Astrocyte (in vitro differentiated cells and primary cell): ENCODE data around the gene PRKAG2. TPM values are rescaled to one million over a fixed set of nuclear protein-coding genes. Genes with fewer than 3 reads are reported as not detected.

Experiments used
- DNase-seq: peaks from one replicate; pipeline ENCODE4 v3.0.0-alpha.2; 2010; ENCODE audit warnings: low read depth
- FAIRE-seq: peaks from 2 replicates; lab custom pipeline; 2011; peaks lifted over from hg19 to GRCh38; lab: Jason Lieb, UNC
- H2AFZ ChIP-seq: 2 replicates; pipeline ENCODE4 v1.6.0; 2012; ENCODE audit warnings: low read depth, low read length, inconsistent platforms
- H3K27ac ChIP-seq: 2 replicates; pipeline ENCODE4 v1.5.1; 2011; ENCODE audit warnings: low read depth, low read length, inconsistent platforms
- H3K27me3 ChIP-seq: 2 replicates; pipeline ENCODE4 v1.6.0; 2011; ENCODE audit warnings: low read length, inconsistent platforms; ENCODE audit not compliant: insufficient read depth
- H3K36me3 ChIP-seq: 2 replicates; pipeline ENCODE4 v1.5.1; 2011; ENCODE audit warnings: low read length, inconsistent platforms; ENCODE audit not compliant: insufficient read depth
- H3K4me1 ChIP-seq: 2 replicates; pipeline ENCODE4 v1.5.1; 2011; ENCODE audit warnings: low read length, inconsistent platforms; ENCODE audit not compliant: insufficient read depth
- H3K4me2 ChIP-seq: 2 replicates; pipeline ENCODE4 v1.6.0; 2012; ENCODE audit warnings: low read length, inconsistent platforms
- H3K4me3 ChIP-seq: 2 replicates; pipeline ENCODE4 v1.5.1; 2011; ENCODE audit warnings: low read depth, mild to moderate bottlenecking, low read length, inconsistent platforms; ENCODE audit not compliant: insufficient read depth
- H3K79me2 ChIP-seq: 2 replicates; pipeline ENCODE4 v1.6.0; 2012; ENCODE audit warnings: mild to moderate bottlenecking, low read length, inconsistent platforms; ENCODE audit not compliant: insufficient read depth
- H3K9ac ChIP-seq: 2 replicates; pipeline ENCODE4 v1.6.0; 2012; ENCODE audit warnings: mild to moderate bottlenecking, low read length, inconsistent platforms
- H3K9me3 ChIP-seq: 2 replicates; pipeline ENCODE4 v1.5.1; 2012; ENCODE audit warnings: low read depth, mild to moderate bottlenecking, low read length, inconsistent platforms; ENCODE audit not compliant: insufficient read depth
- H4K20me1 ChIP-seq: 2 replicates; pipeline ENCODE4 v1.6.0; 2012; ENCODE audit warnings: low read length, inconsistent platforms; ENCODE audit not compliant: insufficient read depth
- H3K27ac Mint-ChIP-seq: one replicate; pipeline ENCODE4 v1.8.0; 2021; ENCODE audit warnings: mild to moderate bottlenecking, mixed read lengths; ENCODE audit not compliant: unreplicated experiment
- H3K27me3 Mint-ChIP-seq: one replicate; pipeline ENCODE4 v1.8.0; 2021; ENCODE audit warnings: low read depth, mixed read lengths; ENCODE audit not compliant: unreplicated experiment
- H3K36me3 Mint-ChIP-seq: one replicate; pipeline ENCODE4 v1.8.0; 2021; ENCODE audit warnings: low read depth, mixed read lengths; ENCODE audit not compliant: unreplicated experiment
- H3K4me1 Mint-ChIP-seq: one replicate; pipeline ENCODE4 v1.8.0; 2021; ENCODE audit warnings: low read depth, mixed read lengths; ENCODE audit not compliant: unreplicated experiment
- H3K4me3 Mint-ChIP-seq: one replicate; pipeline ENCODE4 v1.8.0; 2021; ENCODE audit warnings: mild to moderate bottlenecking, moderate library complexity, mixed read lengths; ENCODE audit not compliant: unreplicated experiment
- H3K9me3 Mint-ChIP-seq: one replicate; pipeline ENCODE4 v1.8.0; 2021; ENCODE audit warnings: mild to moderate bottlenecking, mixed read lengths; ENCODE audit not compliant: unreplicated experiment
- EZH2 ChIP-seq: IDR thresholded peaks from 2 replicates; pipeline ENCODE4 v1.6.1; 2012; ENCODE audit warnings: mild to moderate bottlenecking, low read length, inconsistent platforms; ENCODE audit not compliant: insufficient read depth
- total RNA-seq: library from RNA; stranded (reverse); gene quantifications from 2 replicates; pipeline ENCODE4 v1.2.1, GENCODE V29; 2021
- TF ChIP-seq, protein P1 (sequence below): IDR thresholded peaks from 2 replicates; pipeline ENCODE4 v1.5.1; 2011; ENCODE audit warnings: low read depth, mild to moderate bottlenecking, inconsistent platforms, low read length, moderate library complexity; ENCODE audit not compliant: insufficient read depth

PRKAG2 gene
- total RNA-seq, 1 donor from 2014 or later: 40.7 TPM

DNA sequence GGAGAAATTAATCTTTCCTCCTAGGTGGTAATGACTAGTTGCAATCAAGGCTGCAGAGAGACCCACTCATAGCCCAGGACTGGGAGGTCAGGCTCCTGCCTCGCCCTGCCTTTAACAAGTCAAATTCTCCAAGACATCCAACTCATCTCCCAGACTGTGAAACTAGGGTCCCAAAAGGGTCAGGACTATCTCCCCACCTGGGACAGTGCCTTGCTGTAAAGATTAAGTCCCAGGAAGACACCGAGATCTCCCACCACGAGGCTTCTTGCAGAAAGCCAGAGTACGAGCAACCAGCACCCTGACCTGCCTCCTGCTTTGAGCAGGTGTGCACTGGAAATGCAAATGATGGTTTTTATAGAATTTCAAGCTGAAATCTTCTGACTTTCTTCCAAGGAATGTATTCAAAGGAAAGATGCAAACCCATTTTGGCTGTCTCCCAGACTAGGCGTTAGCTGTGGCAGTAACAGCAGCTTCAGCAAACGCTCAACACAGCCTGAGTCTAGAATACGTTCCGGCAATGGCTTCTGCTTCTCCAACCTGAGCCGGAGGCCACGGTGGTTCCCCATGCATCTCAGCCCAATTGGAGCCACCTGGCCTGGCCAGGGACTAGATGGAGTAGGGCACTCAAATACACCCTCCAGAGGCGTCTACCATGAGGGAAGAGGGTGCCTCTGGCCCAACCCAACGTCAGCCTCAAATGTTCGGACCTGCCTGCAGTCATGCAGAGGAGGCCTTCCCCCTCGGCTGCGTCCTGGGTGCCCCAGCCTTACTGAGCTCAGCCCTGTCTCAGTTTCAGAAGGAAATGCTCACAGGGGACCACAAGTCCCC, 170.4 kb downstream of the PRKAG2 start:
- H3K9me3 Mint-ChIP-seq: no peaks in the 10 kb centered on the region
- Histone ChIP-seq H3K4me1 (peaks cover 16% of the 10 kb centered on the region), H3K4me3 (no peak overlapping the region), H3K4me2 (no peak overlapping the region), H3K27me3 (no peaks in the 10 kb centered on the region), H3K36me3 (no peaks in the 10 kb centered on the region), H3K79me2 (no peaks in the 10 kb centered on the region), H3K27ac (no peak overlapping the region), H3K9me3 (no peaks in the 10 kb centered on the region), H2AFZ (no peak overlapping the region), H4K20me1 (no peaks in the 10 kb centered on the region), H3K9ac (no peak overlapping the region)
- peaks cover 6% of the 10 kb centered on the region for H3K36me3 Mint-ChIP-seq
- DNase-seq (no peak), FAIRE-seq (no peak)
- no peak overlapping the region for H3K4me3 Mint-ChIP-seq
- TF ChIP-seq, protein P1, sequence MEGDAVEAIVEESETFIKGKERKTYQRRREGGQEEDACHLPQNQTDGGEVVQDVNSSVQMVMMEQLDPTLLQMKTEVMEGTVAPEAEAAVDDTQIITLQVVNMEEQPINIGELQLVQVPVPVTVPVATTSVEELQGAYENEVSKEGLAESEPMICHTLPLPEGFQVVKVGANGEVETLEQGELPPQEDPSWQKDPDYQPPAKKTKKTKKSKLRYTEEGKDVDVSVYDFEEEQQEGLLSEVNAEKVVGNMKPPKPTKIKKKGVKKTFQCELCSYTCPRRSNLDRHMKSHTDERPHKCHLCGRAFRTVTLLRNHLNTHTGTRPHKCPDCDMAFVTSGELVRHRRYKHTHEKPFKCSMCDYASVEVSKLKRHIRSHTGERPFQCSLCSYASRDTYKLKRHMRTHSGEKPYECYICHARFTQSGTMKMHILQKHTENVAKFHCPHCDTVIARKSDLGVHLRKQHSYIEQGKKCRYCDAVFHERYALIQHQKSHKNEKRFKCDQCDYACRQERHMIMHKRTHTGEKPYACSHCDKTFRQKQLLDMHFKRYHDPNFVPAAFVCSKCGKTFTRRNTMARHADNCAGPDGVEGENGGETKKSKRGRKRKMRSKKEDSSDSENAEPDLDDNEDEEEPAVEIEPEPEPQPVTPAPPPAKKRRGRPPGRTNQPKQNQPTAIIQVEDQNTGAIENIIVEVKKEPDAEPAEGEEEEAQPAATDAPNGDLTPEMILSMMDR: no peak
- no peak for TF ChIP-seq EZH2
- no peak overlapping the region for H3K27ac Mint-ChIP-seq
- H3K4me1 Mint-ChIP-seq: peaks cover 24% of the 10 kb centered on the region
- peaks cover 8% of the 10 kb centered on the region for H3K27me3 Mint-ChIP-seq

DNA sequence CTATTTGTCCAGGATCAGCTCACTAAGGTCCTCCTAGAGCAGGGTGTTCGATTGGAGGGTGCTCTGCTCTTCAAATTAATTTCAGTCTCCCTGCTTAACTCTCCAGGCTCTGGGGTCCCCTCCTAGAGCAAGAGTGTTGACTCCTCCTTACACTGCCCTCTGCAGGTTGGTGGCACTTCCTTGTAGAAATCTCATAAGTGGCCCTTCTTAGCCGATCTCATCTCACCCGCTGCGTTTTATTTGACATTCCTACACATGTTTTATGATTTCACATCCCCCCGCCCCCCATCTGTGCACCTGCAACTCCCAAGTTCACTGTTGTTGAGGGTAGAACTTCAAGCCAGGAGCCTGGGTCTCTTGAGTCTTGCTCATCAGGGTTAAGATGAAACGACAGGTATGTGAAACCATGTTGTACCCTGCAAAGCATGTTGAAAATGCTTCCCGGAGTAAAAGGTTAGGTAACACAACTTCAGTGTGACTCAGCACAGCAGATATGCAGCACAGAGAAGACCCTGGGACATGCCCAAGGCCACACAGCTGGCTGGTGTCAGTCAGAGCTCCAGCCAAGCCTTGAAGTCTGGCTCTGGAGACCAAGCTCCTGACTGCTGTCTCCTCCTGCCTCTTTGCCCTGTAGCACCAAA, 171.2 kb downstream of the PRKAG2 start:
- peaks cover 19% of the 10 kb centered on the region for H3K4me1 ChIP-seq
- H3K4me3 ChIP-seq: no peak overlapping the region
- peak overlapping the region; percentile 27 for H2AFZ ChIP-seq
- H3K36me3 ChIP-seq: no peaks in the 10 kb centered on the region
- H3K27me3 ChIP-seq: no peaks in the 10 kb centered on the region
- peak; percentile 47 for DNase-seq
- no peak overlapping the region for H3K9ac ChIP-seq
- peaks cover 24% of the 10 kb centered on the region for H3K4me1 Mint-ChIP-seq
- H3K9me3 Mint-ChIP-seq: no peaks in the 10 kb centered on the region
- H3K27me3 Mint-ChIP-seq: peaks cover 8% of the 10 kb centered on the region
- no peak overlapping the region for H3K27ac Mint-ChIP-seq
- H3K4me3 Mint-ChIP-seq: no peak overlapping the region
- no peaks in the 10 kb centered on the region for H3K79me2 ChIP-seq
- FAIRE-seq: no peak
- no peak overlapping the region for H3K27ac ChIP-seq
- peaks cover 6% of the 10 kb centered on the region for H3K36me3 Mint-ChIP-seq
- TF ChIP-seq, protein P1: peak; percentile 53
- TF ChIP-seq EZH2: no peak
- H3K4me2 ChIP-seq: peak overlapping the region; percentile 30
- H3K9me3 ChIP-seq: no peaks in the 10 kb centered on the region
- H4K20me1 ChIP-seq: no peaks in the 10 kb centered on the region
